ENCODE measurements around the gene MTOR.

Gene MTOR

DNA sequence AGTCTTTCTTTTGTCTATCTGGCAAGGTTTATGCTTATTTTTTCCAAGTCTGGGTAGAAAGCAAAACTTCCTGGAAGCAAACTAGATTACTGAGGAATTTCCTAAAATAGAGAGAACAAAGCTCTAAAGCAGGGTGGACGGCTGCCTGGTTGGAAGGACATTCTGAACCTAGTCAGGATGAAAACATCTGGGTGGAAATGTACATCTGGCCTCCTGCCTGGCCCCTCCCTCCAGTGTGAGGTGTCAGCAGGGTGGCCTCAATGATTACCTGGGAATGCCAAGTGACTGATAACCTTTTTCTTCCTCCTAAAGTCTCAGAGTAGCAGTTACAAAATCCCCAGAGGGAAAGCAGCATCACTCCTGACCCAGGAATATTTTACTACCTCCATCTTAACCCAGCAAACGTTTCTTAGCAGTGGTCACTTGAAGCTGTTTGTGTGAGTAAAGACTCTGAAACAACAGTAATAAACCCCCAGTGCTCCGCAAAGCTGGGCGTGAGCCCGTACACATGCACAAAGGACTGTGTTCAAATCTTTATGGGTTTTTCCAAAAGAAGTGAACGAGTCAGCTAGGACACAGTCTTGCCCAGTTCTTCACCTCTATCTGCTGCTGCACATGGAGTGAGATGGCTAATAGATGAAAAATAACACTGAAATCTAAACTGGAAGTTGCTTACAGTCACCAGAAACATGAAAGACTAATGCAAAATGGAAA, 54.3 kb downstream of the MTOR start:
- H3K4me3 ChIP-seq (ENCODE audit: low read depth, low read length): no peak overlapping the region
- H3K4me1 ChIP-seq (ENCODE audit: control insufficient read depth in 1 of 2, insufficient read depth in 2 of 2, low read length in 2 of 2): no peaks in the 10 kb centered on the region
- no peak overlapping the region for H2BK120ac ChIP-seq (ENCODE audit: insufficient read depth, low read length, poor library complexity)
- H2AFZ ChIP-seq (ENCODE audit: insufficient read depth, low read length, poor library complexity): no peak overlapping the region
- no peak overlapping the region for H3K18ac ChIP-seq (ENCODE audit: low read length)
- H4K8ac ChIP-seq (ENCODE audit: low read depth, low read length): no peak overlapping the region
- H3K9ac ChIP-seq (ENCODE audit: low read length): no peak overlapping the region
- no peak overlapping the region for H3K23ac ChIP-seq (ENCODE audit: low read length)
- no CpG with 5 or more reads among the region's 6 CpGs for WGBS (ENCODE audit: extremely low coverage, insufficient coverage, insufficient read length)
- no peaks in the 10 kb centered on the region for H3K79me2 ChIP-seq (ENCODE audit: control insufficient read depth, insufficient read depth, low read length, poor library complexity)
- H3K9me3 ChIP-seq (ENCODE audit: insufficient read depth, low read depth, low read length): no peaks in the 10 kb centered on the region
- H2BK5ac ChIP-seq (ENCODE audit: low read depth, low read length, poor library complexity): no peak overlapping the region
- no peaks in the 10 kb centered on the region for H3K79me1 ChIP-seq (ENCODE audit: low read length)
- H3K36me3 ChIP-seq (ENCODE audit: control insufficient read depth in 1 of 2, insufficient read depth in 2 of 2, low read length in 2 of 2): peaks cover 39 to 67% of the 10 kb centered on the region in 2 experiments
- DNase-seq: peak; percentile 45 to 56
- no peak overlapping the region for H3K4ac ChIP-seq (ENCODE audit: low read depth, low read length)
- no peak overlapping the region for H4K91ac ChIP-seq (ENCODE audit: low read depth, low read length)
- no peak overlapping the region for H2BK12ac ChIP-seq (ENCODE audit: low read length)
- H3K27me3 ChIP-seq (ENCODE audit: insufficient read depth, low read length): no peaks in the 10 kb centered on the region
- no peak overlapping the region for H2AK5ac ChIP-seq (ENCODE audit: low read length)
- no peak overlapping the region for H3K4me2 ChIP-seq (ENCODE audit: low read length)
- no peak overlapping the region for H3K27ac ChIP-seq (ENCODE audit: low read depth, low read length)
- H3K14ac ChIP-seq (ENCODE audit: low read length): no peak overlapping the region
- H4K12ac ChIP-seq (ENCODE audit: low read depth, low read length): no peak overlapping the region

- H2AK5ac ChIP-seq (ENCODE audit: low read length): no peak overlapping the region
- H3K23ac ChIP-seq (ENCODE audit: low read length): no peak overlapping the region
- no peak overlapping the region for H3K14ac ChIP-seq (ENCODE audit: low read length)
- no peaks in the 10 kb centered on the region for H3K4me1 ChIP-seq (ENCODE audit: control insufficient read depth in 1 of 2, insufficient read depth in 2 of 2, low read length in 2 of 2)
- no CpG with 5 or more reads among the region's 11 CpGs for WGBS (ENCODE audit: extremely low coverage, insufficient coverage, insufficient read length)
- H3K27ac ChIP-seq (ENCODE audit: low read depth, low read length): no peak overlapping the region
- no peak overlapping the region for H4K91ac ChIP-seq (ENCODE audit: low read depth, low read length)
- H3K18ac ChIP-seq (ENCODE audit: low read length): no peak overlapping the region
- H3K9me3 ChIP-seq (ENCODE audit: insufficient read depth, low read depth, low read length): no peaks in the 10 kb centered on the region
- no peak overlapping the region for H3K4ac ChIP-seq (ENCODE audit: low read depth, low read length)
- DNase-seq: no peak
- H2BK120ac ChIP-seq (ENCODE audit: insufficient read depth, low read length, poor library complexity): no peak overlapping the region
- no peak overlapping the region for H2AFZ ChIP-seq (ENCODE audit: insufficient read depth, low read length, poor library complexity)
- H4K8ac ChIP-seq (ENCODE audit: low read depth, low read length): no peak overlapping the region
- H3K79me1 ChIP-seq (ENCODE audit: low read length): no peaks in the 10 kb centered on the region
- H3K9ac ChIP-seq (ENCODE audit: low read length): no peak overlapping the region
- no peak overlapping the region for H2BK5ac ChIP-seq (ENCODE audit: low read depth, low read length, poor library complexity)
- H3K79me2 ChIP-seq (ENCODE audit: control insufficient read depth, insufficient read depth, low read length, poor library complexity): no peaks in the 10 kb centered on the region
- no peak overlapping the region for H2BK12ac ChIP-seq (ENCODE audit: low read length)
- H3K4me2 ChIP-seq (ENCODE audit: low read length): no peak overlapping the region
- H3K4me3 ChIP-seq (ENCODE audit: low read depth, low read length): no peak overlapping the region
- H4K12ac ChIP-seq (ENCODE audit: low read depth, low read length): no peak overlapping the region
- peaks cover 37 to 49% of the 10 kb centered on the region in 2 experiments for H3K36me3 ChIP-seq (ENCODE audit: control insufficient read depth in 1 of 2, insufficient read depth in 2 of 2, low read length in 2 of 2)
- no peaks in the 10 kb centered on the region for H3K27me3 ChIP-seq (ENCODE audit: insufficient read depth, low read length)
Measured at GRCh38 chr1:11204396-11205190, 57.8 kb downstream of the MTOR start.

GRCh38 chr1:11198851-11199594, 63.3 kb downstream of the MTOR start:
- Histone ChIP-seq H3K9ac (ENCODE audit: low read length) (no peak overlapping the region), H2BK5ac (ENCODE audit: low read depth, low read length, poor library complexity) (no peak overlapping the region), H4K8ac (ENCODE audit: low read depth, low read length) (no peak overlapping the region), H3K4me1 (ENCODE audit: control insufficient read depth in 1 of 2, insufficient read depth in 2 of 2, low read length in 2 of 2) (peaks cover 9 to 13% of the 10 kb centered on the region in 2 experiments), H3K4ac (ENCODE audit: low read depth, low read length) (no peak overlapping the region), H3K79me2 (ENCODE audit: control insufficient read depth, insufficient read depth, low read length, poor library complexity) (no peaks in the 10 kb centered on the region), H2BK12ac (ENCODE audit: low read length) (no peak overlapping the region), H2AK5ac (ENCODE audit: low read length) (no peak overlapping the region), H3K4me2 (ENCODE audit: low read length) (no peak overlapping the region), H3K79me1 (ENCODE audit: low read length) (peaks cover 2% of the 10 kb centered on the region), H3K27ac (ENCODE audit: low read depth, low read length) (no peak overlapping the region), H2AFZ (ENCODE audit: insufficient read depth, low read length, poor library complexity) (no peak overlapping the region), H3K14ac (ENCODE audit: low read length) (no peak overlapping the region), H3K9me3 (ENCODE audit: insufficient read depth, low read depth, low read length) (no peaks in the 10 kb centered on the region), H4K12ac (ENCODE audit: low read depth, low read length) (no peak overlapping the region), H4K91ac (ENCODE audit: low read depth, low read length) (no peak overlapping the region), H3K23ac (ENCODE audit: low read length) (no peak overlapping the region), H3K18ac (ENCODE audit: low read length) (no peak overlapping the region), H2BK120ac (ENCODE audit: insufficient read depth, low read length, poor library complexity) (no peak overlapping the region), H3K36me3 (ENCODE audit: control insufficient read depth in 1 of 2, insufficient read depth in 2 of 2, low read length in 2 of 2) (peaks cover 30 to 32% of the 10 kb centered on the region in 2 experiments), H3K4me3 (ENCODE audit: low read depth, low read length) (peak overlapping the region; percentile 7), H3K27me3 (ENCODE audit: insufficient read depth, low read length) (no peaks in the 10 kb centered on the region)
- DNase-seq: no peak
- WGBS (ENCODE audit: extremely low coverage, insufficient coverage, insufficient read length): no CpG with 5 or more reads among the region's 2 CpGs

DNA sequence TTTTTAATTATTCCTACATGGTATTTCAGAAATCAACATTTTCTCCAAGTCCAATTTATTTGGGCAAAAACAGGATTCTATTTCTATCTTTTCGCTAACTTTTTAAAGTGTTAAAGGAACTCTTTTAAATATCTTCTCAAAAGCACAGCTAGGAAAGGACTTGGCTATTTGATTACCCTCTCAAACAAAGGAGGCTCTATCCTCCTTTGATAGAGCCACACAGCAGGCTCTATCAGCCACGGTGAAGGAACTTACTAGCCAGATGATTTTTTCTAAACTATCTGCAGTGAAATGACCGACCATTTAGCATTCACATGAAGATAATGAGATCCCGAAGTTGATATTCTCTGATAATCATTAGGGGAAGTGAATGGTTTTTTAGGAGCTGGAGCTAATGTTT, 64.1 kb downstream of the MTOR start:
- Histone ChIP-seq H3K9ac (ENCODE audit: low read length) (no peak overlapping the region), H3K18ac (ENCODE audit: low read length) (no peak overlapping the region), H4K8ac (ENCODE audit: low read depth, low read length) (no peak overlapping the region), H3K4me3 (ENCODE audit: low read depth, low read length) (no peak overlapping the region), H3K23ac (ENCODE audit: low read length) (no peak overlapping the region), H3K79me1 (ENCODE audit: low read length) (peaks cover 2% of the 10 kb centered on the region), H4K91ac (ENCODE audit: low read depth, low read length) (no peak overlapping the region), H3K4ac (ENCODE audit: low read depth, low read length) (no peak overlapping the region), H3K27ac (ENCODE audit: low read depth, low read length) (no peak overlapping the region), H3K36me3 (ENCODE audit: control insufficient read depth in 1 of 2, insufficient read depth in 2 of 2, low read length in 2 of 2) (peaks cover 31 to 32% of the 10 kb centered on the region in 2 experiments), H2AFZ (ENCODE audit: insufficient read depth, low read length, poor library complexity) (no peak overlapping the region), H2BK5ac (ENCODE audit: low read depth, low read length, poor library complexity) (no peak overlapping the region), H3K27me3 (ENCODE audit: insufficient read depth, low read length) (no peaks in the 10 kb centered on the region), H3K9me3 (ENCODE audit: insufficient read depth, low read depth, low read length) (no peaks in the 10 kb centered on the region), H4K12ac (ENCODE audit: low read depth, low read length) (no peak overlapping the region), H2BK12ac (ENCODE audit: low read length) (no peak overlapping the region), H3K79me2 (ENCODE audit: control insufficient read depth, insufficient read depth, low read length, poor library complexity) (no peaks in the 10 kb centered on the region), H3K4me2 (ENCODE audit: low read length) (no peak overlapping the region), H3K14ac (ENCODE audit: low read length) (no peak overlapping the region), H2AK5ac (ENCODE audit: low read length) (no peak overlapping the region), H2BK120ac (ENCODE audit: insufficient read depth, low read length, poor library complexity) (no peak overlapping the region), H3K4me1 (ENCODE audit: control insufficient read depth in 1 of 2, insufficient read depth in 2 of 2, low read length in 2 of 2) (peaks cover 9 to 13% of the 10 kb centered on the region in 2 experiments)
- no CpG with 5 or more reads among the region's 4 CpGs for WGBS (ENCODE audit: extremely low coverage, insufficient coverage, insufficient read length)
- DNase-seq: no peak

Data from trophoblast cell (in vitro differentiated cells and primary cell).